Ascending aorta (tissue), 2 donors: ENCODE data around the gene GPR107. TPM values are rescaled to one million over a fixed set of nuclear protein-coding genes. Genes with fewer than 3 reads are reported as not detected.

ENCODE experiments used
- DNase-seq, 2 donors: peaks; one replicate each; pipeline ENCODE4 v3.0.0-alpha.2; 2019; ENCODE audit warnings: low spot score in 2 of 2
- H3K27ac ChIP-seq, 2 donors: fragments of 200-600 bp; sonication (generic); one replicate each; pipeline ENCODE4 v1.5.1; 2016 to 2017; ENCODE audit warnings: mild to moderate bottlenecking in 1 of 2
- H3K27me3 ChIP-seq: fragments of 200-600 bp; sonication (generic); one replicate; pipeline ENCODE4 v1.5.1; 2017
- H3K36me3 ChIP-seq, 2 donors: fragments of 200-600 bp; sonication (generic); one replicate each; pipeline ENCODE4 v1.5.1; 2016
- H3K4me1 ChIP-seq, 2 donors: fragments of 200-600 bp; sonication (generic); one replicate each; pipeline ENCODE4 v1.5.1; 2016 to 2017; ENCODE audit warnings: mild to moderate bottlenecking in 1 of 2
- H3K4me3 ChIP-seq, 2 donors: fragments of 200-600 bp; sonication (generic); one replicate each; pipeline ENCODE4 v1.5.1; 2016 to 2017; ENCODE audit warnings: mild to moderate bottlenecking in 1 of 2
- H3K9me3 ChIP-seq, 2 donors: fragments of 200-600 bp; sonication (generic); one replicate each; pipeline ENCODE4 v1.5.1; 2016
- intact Hi-C: fragments of 100-400 bp; cut with DNase I; formaldehyde crosslinking; loops from one replicate; pipeline ENCODE4 v1.15.1; 2023
- total RNA-seq: library from RNA; depleted of rRNA; stranded (reverse); fragments of >200 nt; gene quantifications from one replicate; pipeline ENCODE4 v1.1.0, GENCODE V29; 2016
- TF ChIP-seq, protein P1 (sequence below), 3 experiments: fragments of 200-600 bp in 2 of 3; fragments of 450-650 bp in 1 of 3; sonication (generic) in 2 of 3; IDR thresholded peaks; one replicate each; pipeline ENCODE4 v1.5.1; 2016 to 2019; ENCODE audit warnings: antibody characterized with exemption in 3 of 3, mild to moderate bottlenecking in 1 of 3, moderate library complexity in 1 of 3

Gene GPR107
- total RNA-seq, 1 donor from 2014 or later = 37.4 TPM

DNA sequence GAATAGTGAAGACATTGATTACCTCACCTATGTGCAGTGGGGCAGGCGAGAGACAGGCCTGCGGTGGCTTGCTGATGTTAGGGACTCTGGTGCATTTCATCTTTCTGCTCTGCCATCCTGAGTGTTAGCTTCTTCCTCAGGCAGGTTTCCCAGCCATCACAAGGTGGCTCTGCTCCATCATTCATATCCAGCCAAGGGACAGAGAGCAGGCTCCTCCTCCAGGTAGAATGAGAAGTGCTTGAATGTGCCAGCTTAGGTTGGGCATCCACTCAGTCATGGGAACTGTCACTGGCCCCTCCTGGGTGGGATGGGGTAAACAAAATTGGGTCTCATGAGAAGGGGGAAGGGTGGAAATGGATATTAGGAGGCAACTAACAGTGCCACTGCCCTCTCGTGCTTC lies 24.8 kb downstream of the GPR107 start:
- no peaks in the 10 kb centered on the region for H3K27me3 ChIP-seq
- TF ChIP-seq, protein P1, sequence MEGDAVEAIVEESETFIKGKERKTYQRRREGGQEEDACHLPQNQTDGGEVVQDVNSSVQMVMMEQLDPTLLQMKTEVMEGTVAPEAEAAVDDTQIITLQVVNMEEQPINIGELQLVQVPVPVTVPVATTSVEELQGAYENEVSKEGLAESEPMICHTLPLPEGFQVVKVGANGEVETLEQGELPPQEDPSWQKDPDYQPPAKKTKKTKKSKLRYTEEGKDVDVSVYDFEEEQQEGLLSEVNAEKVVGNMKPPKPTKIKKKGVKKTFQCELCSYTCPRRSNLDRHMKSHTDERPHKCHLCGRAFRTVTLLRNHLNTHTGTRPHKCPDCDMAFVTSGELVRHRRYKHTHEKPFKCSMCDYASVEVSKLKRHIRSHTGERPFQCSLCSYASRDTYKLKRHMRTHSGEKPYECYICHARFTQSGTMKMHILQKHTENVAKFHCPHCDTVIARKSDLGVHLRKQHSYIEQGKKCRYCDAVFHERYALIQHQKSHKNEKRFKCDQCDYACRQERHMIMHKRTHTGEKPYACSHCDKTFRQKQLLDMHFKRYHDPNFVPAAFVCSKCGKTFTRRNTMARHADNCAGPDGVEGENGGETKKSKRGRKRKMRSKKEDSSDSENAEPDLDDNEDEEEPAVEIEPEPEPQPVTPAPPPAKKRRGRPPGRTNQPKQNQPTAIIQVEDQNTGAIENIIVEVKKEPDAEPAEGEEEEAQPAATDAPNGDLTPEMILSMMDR (IDR thresholded peaks at IDR 0.05) = no peak
- no peak for DNase-seq
- intact Hi-C loops = no loop called here
- H3K4me1 ChIP-seq = peaks cover under 1 to 6% of the 10 kb centered on the region in 2 donors
- H3K9me3 ChIP-seq = no peaks in the 10 kb centered on the region
- H3K4me3 ChIP-seq = no peak overlapping the region
- H3K27ac ChIP-seq = no peak overlapping the region
- peaks cover 51 to 76% of the 10 kb centered on the region in 2 donors for H3K36me3 ChIP-seq

DNA sequence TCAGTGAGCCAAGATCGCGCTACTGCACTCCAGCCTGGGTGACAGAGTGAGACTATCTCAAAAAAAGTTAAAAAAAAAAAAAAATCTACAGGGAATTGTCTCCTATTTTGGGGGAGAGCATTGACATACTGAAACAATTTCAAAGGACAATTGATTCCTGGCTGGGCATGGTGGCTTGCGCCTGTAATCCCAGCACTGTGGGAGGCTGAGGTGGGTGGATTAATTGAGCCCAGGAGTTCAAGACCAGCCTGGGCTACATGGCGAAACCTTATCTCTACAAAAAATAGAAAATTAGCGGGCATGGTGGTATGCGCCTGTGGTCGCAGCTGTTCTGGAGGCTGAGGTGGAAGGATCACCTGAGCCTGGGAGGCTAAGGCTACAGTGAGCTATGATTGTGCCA lies 30.6 kb downstream of the GPR107 start:
- no peak for DNase-seq
- Histone ChIP-seq H3K9me3 (no peaks in the 10 kb centered on the region), H3K36me3 (peaks cover 42 to 89% of the 10 kb centered on the region in 2 donors), H3K4me1 (no peaks in the 10 kb centered on the region), H3K4me3 (no peak overlapping the region), H3K27ac (no peak overlapping the region), H3K27me3 (no peaks in the 10 kb centered on the region)
- intact Hi-C loops = no loop called here
- TF ChIP-seq, protein P1 (IDR thresholded peaks at IDR 0.05) = no peak

DNA sequence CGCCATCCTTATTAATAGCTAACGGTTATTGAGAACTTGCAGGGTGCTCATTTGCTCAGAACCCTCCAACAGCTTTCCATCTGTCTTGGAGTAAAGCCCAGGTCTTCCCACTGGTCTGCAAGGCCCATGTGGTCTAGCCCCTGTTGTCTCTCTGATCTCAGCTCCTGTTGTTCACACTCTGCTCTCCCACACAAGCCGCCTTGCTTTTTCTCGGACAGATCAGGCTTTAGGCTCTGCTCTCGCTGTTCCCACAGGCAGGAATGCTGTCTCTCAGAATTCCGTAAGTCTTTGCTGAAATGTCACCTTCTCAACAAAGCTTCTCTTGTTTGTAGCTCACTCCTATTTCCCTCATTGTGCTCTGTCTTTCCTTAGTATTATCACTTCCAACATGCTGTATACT lies 34.3 kb downstream of the GPR107 start:
- intact Hi-C loops = no loop called here
- DNase-seq = no peak

DNA sequence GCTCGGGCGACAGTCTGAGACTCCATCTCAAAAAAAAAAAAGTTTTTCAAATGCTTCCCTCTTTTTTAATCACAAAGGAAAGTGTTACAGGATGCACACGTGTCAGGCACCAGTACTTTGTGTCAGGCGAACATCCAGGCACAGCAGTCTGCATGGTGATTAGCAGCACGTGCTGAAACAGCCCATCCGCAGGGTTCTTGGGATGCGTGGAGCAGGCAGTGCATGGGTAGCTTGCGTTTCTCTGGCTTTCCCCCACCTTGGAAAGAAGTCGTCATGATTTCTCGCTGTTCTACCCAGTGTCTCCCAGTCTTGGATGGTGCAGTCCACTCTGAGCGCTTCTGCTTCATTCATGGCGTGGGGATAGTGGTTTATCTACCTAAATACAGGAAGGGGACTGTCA lies 35.4 kb downstream of the GPR107 start:
- no peak overlapping the region for H3K4me3 ChIP-seq
- H3K36me3 ChIP-seq = peaks cover 42 to 85% of the 10 kb centered on the region in 2 donors
- DNase-seq = no peak

More for the DNA sequence above, 34.3 kb downstream of the GPR107 start:
- Histone ChIP-seq H3K4me1 (no peaks in the 10 kb centered on the region), H3K27me3 (no peaks in the 10 kb centered on the region), H3K4me3 (no peak overlapping the region), H3K36me3 (peaks cover 38 to 83% of the 10 kb centered on the region in 2 donors), H3K9me3 (no peaks in the 10 kb centered on the region), H3K27ac (no peak overlapping the region)
- TF ChIP-seq, protein P1 (IDR thresholded peaks at IDR 0.05) = no peak

DNA sequence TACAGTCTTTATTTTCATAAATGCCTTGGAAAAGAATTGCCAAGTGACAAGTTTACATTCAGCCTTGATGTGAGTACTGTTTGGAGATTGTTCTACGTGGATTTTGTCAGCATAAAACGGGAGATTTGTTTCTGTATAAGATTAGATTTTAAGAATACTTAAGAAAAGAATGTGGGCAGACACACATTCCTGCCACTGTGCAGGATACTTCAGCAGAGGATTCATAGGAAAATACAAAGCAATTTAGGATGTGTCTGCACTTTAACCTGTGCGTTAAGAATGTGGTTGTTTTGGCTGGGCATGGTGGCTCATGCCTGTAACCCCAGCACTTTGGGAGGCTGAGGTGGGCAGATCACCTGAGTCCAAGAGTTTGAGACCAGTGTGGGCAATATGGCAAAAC lies 37.2 kb downstream of the GPR107 start:
- TF ChIP-seq, protein P1 (IDR thresholded peaks at IDR 0.05) = no peak
- H3K4me3 ChIP-seq = no peak overlapping the region
- no peaks in the 10 kb centered on the region for H3K27me3 ChIP-seq
- peaks cover 38 to 84% of the 10 kb centered on the region in 2 donors for H3K36me3 ChIP-seq
- no peak overlapping the region for H3K27ac ChIP-seq
- no peaks in the 10 kb centered on the region for H3K4me1 ChIP-seq
- intact Hi-C loops = no loop called here
- H3K9me3 ChIP-seq = no peaks in the 10 kb centered on the region
- no peak for DNase-seq

More for the DNA sequence above, 35.4 kb downstream of the GPR107 start:
- H3K27ac ChIP-seq = no peak overlapping the region
- intact Hi-C loops = no loop called here
- H3K9me3 ChIP-seq = no peaks in the 10 kb centered on the region
- TF ChIP-seq, protein P1 (IDR thresholded peaks at IDR 0.05) = no peak
- no peaks in the 10 kb centered on the region for H3K27me3 ChIP-seq
- H3K4me1 ChIP-seq = no peaks in the 10 kb centered on the region

DNA sequence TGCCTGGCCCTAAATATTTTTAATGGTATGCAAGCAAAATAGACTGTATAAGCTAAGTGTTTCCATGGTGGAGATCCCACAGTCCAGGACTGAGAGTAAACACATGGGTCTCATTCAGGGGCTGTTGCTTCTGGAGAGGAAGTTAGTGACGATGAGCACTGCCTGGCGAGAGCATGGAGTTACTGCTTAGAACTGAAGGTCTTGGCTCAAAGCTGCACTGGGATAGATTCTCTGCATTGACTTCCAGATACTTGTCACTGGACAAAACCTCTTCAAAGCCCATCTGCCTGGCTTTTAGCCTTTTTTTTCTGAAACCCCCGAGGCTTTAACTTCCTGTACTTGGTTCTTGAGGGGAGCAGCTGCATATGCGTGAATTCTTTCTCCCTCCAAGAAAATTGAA lies 39.2 kb downstream of the GPR107 start:
- H3K4me3 ChIP-seq = no peak overlapping the region
- no peak for DNase-seq
- no peaks in the 10 kb centered on the region for H3K9me3 ChIP-seq
- intact Hi-C loops = no loop called here
- H3K4me1 ChIP-seq = no peaks in the 10 kb centered on the region
- H3K27ac ChIP-seq = no peak overlapping the region
- no peaks in the 10 kb centered on the region for H3K27me3 ChIP-seq
- peaks cover 35 to 74% of the 10 kb centered on the region in 2 donors for H3K36me3 ChIP-seq
- TF ChIP-seq, protein P1 (IDR thresholded peaks at IDR 0.05) = no peak
